ENCODE measurements around the gene CPD. TPM values are rescaled to one million over a fixed set of nuclear protein-coding genes. Genes with fewer than 3 reads are reported as not detected.

The CPD gene
- total and polyA plus RNA-seq, 9 of the 15 experiments (the other 6 are each of a cell fraction or from before 2014, with no cell fraction given), result 4.5 to 24.4 (median 20.4) TPM

- no peak for TF ChIP-seq EZH2 (IDR thresholded peaks at IDR 0.05; ENCODE audit: borderline replicate concordance, low read depth, low read length)
- TF ChIP-seq, protein P1, sequence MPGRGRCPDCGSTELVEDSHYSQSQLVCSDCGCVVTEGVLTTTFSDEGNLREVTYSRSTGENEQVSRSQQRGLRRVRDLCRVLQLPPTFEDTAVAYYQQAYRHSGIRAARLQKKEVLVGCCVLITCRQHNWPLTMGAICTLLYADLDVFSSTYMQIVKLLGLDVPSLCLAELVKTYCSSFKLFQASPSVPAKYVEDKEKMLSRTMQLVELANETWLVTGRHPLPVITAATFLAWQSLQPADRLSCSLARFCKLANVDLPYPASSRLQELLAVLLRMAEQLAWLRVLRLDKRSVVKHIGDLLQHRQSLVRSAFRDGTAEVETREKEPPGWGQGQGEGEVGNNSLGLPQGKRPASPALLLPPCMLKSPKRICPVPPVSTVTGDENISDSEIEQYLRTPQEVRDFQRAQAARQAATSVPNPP (IDR thresholded peaks at IDR 0.05; ENCODE audit: borderline replicate concordance, insufficient read depth, insufficient read length), result no peak
- TF ChIP-seq SNIP1 (IDR thresholded peaks at IDR 0.05; ENCODE audit: low read depth), result peak; percentile 65
- TF ChIP-seq GTF2A2 (tag; IDR thresholded peaks at IDR 0.05), result no peak
- no peak for TF ChIP-seq ZBTB1 (CRISPR knock-in tag; IDR thresholded peaks at IDR 0.05; ENCODE audit: borderline replicate concordance, low read depth)
- no peak for TF ChIP-seq MECOM (CRISPR knock-in tag; IDR thresholded peaks at IDR 0.05)
- no peak for TF ChIP-seq ZNF398 (CRISPR knock-in tag; IDR thresholded peaks at IDR 0.05)
- no peak for TF ChIP-seq ELF2 (CRISPR knock-in tag; IDR thresholded peaks at IDR 0.05)
- TF ChIP-seq, protein P2, sequence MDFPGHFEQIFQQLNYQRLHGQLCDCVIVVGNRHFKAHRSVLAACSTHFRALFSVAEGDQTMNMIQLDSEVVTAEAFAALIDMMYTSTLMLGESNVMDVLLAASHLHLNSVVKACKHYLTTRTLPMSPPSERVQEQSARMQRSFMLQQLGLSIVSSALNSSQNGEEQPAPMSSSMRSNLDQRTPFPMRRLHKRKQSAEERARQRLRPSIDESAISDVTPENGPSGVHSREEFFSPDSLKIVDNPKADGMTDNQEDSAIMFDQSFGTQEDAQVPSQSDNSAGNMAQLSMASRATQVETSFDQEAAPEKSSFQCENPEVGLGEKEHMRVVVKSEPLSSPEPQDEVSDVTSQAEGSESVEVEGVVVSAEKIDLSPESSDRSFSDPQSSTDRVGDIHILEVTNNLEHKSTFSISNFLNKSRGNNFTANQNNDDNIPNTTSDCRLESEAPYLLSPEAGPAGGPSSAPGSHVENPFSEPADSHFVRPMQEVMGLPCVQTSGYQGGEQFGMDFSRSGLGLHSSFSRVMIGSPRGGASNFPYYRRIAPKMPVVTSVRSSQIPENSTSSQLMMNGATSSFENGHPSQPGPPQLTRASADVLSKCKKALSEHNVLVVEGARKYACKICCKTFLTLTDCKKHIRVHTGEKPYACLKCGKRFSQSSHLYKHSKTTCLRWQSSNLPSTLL (IDR thresholded peaks at IDR 0.05), result no peak
- no peak for TF ChIP-seq ZNF212 (CRISPR knock-in tag; IDR thresholded peaks at IDR 0.05)
- no peak for TF ChIP-seq RBM17 (IDR thresholded peaks at IDR 0.05; ENCODE audit: borderline replicate concordance, low read depth, low read length)
- TF ChIP-seq, protein P3, sequence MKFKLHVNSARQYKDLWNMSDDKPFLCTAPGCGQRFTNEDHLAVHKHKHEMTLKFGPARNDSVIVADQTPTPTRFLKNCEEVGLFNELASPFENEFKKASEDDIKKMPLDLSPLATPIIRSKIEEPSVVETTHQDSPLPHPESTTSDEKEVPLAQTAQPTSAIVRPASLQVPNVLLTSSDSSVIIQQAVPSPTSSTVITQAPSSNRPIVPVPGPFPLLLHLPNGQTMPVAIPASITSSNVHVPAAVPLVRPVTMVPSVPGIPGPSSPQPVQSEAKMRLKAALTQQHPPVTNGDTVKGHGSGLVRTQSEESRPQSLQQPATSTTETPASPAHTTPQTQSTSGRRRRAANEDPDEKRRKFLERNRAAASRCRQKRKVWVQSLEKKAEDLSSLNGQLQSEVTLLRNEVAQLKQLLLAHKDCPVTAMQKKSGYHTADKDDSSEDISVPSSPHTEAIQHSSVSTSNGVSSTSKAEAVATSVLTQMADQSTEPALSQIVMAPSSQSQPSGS (CRISPR knock-in tag; IDR thresholded peaks at IDR 0.05), result no peak
- peak; percentile 99 for TF ChIP-seq PHF8 (IDR thresholded peaks at IDR 0.05; ENCODE audit: borderline replicate concordance, low read length)
- no peak for TF ChIP-seq FUS (optimal IDR thresholded peaks at IDR 0.05; ENCODE audit: low read depth, low read length)
- TF ChIP-seq ZNF695 (CRISPR knock-in tag; IDR thresholded peaks at IDR 0.05), result no peak
- TF ChIP-seq HNRNPLL (IDR thresholded peaks at IDR 0.05; ENCODE audit: low read depth, low read length, poor library complexity, severe bottlenecking), result peak; percentile 50
- no peak for TF ChIP-seq PPARD (CRISPR knock-in tag; IDR thresholded peaks at IDR 0.05)
- TF ChIP-seq KLF13 (tag; IDR thresholded peaks at IDR 0.05; ENCODE audit: borderline replicate concordance, low read depth), result no peak
- peak; percentile 82; the same call in 1 of the 2 replicates for TF ChIP-seq GABPB1 (CRISPR knock-in tag; IDR thresholded peaks at IDR 0.05)
- 0 out of 2 replicates have a peak, but pooled peaks have one; percentile 37 for TF ChIP-seq ZNF175 (CRISPR knock-in tag; IDR thresholded peaks at IDR 0.05; ENCODE audit: low read depth)
- TF ChIP-seq KAT8 (IDR thresholded peaks at IDR 0.05; ENCODE audit: low read depth), result no peak
- TF ChIP-seq FOXK1 (CRISPR knock-in tag; IDR thresholded peaks at IDR 0.05; ENCODE audit: borderline replicate concordance), result peak; percentile 79; the same call in 1 of the 2 replicates
- TF ChIP-seq KLF16 (IDR thresholded peaks at IDR 0.05), result no peak
Measured at GRCh38 chr17:30477083-30477773, 98.5 kb downstream of the CPD start, which contains the start of gene GOSR1 (continued).
